Stimulated activated CD8-positive, alpha-beta memory T cell treated with anti-CD3 and anti-CD28 coated beads, Interleukin-4, amount 100 ng/mL, for 24 hours (primary cell): ENCODE measurements around the gene KANTR.
A peak's percentile ranks its signal among the peaks of the same experiment; 100 is the strongest.

Experiments used
- DNase-seq: peaks from one replicate; pipeline ENCODE4 v3.0.0-alpha.2; 2020; ENCODE audit warnings: low read depth

Gene KANTR, protein sequence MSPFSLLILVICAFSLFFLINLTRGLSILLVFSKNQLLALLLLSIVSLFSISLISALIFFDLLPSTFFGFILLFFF

DNA sequence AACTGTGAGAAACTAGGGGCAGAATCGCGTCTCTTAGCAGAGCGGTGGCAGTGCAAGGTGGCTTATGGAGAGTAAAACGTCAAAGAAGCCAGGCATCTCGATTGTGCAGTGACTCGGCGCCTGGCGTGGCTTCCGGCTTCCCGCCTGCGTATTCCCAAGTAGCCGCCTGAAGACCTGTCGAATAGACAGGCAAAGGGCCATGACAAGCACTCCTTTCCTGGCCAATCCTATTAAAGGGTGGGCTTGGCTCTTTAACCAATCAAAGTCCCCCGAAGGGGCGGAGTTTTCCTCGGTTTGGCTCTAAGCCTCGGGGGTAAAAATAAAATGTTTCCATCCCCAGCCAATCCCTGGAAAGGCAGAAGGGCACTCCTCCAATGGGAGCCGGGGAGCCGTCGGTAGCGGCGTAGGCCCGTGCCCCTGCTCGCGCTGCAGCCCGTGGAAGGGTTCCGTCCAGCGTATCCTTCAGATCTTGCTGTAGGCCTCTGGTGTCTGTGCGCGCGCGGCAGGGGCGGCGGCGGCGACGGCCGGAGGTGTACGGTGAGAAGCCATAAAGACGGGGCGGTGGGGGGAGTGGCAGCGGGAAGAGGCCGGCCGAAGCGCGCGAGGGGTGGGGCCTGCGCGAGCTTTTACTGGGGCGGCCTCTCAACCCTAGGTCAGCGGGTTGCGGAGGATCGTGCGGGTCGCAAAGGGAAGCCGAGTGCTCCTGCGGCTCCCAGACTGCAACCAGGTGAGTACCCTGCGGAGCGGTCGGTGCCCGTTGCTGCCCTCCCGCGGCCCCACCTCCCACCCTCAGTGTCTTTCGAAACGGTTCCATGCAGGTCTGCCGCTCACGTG is at the start of gene KANTR:
Gene KANTR, plus strand, starts transcription at position 395 of the 834 bp plus-strand sequence. CDS start 30,131 bp downstream, outside the sequence.
- DNase-seq: peak; percentile 59

DNA sequence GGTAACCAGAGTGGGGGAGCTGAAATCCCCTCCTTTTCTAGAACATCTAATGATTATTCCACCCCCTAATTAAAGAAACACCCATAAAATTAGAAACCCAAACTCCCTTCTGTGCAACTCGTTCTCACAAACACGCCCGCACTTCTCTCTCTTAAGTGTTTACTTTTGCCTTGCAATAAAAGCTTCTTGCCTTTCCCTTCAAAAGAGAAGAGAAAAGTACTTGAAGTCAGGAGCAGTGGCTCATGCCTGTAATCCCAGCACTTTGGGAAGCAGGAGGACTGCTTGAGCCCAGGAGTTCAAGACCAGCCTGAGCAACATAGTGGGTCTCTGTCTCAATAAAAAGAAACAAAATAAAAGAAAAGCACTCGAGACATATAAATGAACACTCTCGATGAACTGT is 48.9 kb upstream of the KANTR start:
- no peak for DNase-seq

DNA sequence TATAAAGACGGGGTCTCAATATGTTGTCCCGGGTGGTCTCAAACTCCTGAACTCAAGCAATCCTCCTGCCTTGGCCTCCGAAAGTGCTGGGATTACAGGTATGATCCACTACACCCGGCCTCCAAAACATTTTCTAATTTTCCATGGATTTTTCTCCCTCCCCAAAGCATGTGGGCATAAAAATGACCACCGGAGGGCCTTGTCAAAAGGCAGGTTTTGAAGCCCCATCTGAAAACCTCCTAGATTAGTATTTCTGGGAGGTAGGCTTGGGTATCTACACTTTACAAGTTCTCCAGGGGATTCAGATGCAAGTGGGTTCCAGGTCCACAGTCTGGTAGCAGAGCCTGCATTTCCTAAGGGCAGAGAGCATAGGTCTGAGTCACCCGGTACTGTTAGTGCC is 46.7 kb upstream of the KANTR start:
- no peak for DNase-seq

DNA sequence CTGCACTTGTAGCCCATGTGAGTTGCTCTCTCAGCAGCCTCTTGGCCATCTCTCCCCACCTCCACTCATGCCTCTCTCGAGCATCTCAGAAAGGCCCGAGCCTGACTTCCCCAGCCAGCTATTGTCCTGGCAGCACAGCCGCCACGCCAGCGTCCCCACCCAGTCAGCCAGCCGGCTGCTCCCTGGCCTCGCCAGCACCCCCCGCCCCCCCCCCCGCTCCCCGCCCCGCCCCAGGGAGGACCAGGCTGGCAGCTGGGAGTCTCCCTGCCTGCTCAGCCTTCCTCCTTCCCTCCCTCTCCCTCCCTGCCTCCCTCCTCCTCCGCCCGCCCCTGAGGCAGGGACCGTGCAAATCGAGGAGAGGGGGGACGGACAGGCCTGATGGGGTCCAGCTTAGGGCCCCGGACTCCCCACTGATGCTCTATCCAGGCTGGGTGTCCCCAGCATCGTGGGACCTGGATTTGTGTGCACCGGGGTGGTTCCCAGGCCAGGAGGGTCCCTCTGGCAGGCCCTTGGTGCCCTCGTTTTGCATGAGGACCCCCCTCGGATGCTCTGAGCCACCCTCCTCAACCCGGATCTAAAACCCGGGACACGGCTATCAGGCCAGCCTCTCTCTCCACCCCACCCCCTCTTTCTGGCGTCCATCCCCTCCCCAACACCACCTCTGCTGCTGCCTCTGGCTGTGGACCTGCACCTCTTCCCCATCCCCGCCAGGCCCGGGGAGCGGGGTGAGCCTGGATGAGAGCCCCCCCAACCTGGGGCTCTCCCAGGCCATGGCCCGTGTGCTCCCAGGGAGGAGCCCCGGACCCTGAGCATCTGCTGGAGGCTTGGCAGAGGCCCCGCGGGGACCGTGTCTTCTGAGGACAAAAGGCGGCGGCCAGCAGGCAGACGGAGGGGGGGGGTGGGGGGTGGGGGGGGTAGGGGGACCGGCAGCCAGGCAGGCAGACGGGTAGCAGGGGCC is 45.5 kb upstream of the KANTR start, which contains the start of gene GPR173:
Gene GPR173, plus strand, starts transcription at position 621 of the 958 bp plus-strand sequence. CDS start 27,833 bp downstream, outside the sequence.
- no peak for DNase-seq

DNA sequence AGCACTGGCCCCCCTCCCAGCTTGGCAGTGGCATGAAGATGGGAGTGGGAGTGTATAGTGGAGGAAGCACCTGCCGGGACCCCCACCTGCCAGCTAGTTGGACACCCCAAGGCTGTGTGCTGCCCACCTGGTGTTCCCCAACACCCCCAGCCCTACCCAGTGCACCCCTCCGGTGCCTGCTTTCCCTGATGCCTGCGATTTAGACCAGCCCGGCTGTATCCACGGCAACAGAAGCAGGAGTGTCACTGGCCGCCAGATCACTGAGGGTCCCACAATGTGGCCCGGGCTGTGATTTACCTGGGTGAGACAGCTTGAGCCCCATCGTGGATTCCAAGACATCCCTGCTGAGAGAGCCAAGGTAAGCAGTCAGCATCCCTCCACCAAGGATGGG is 44.8 kb upstream of the KANTR start:
- DNase-seq: no peak

DNA sequence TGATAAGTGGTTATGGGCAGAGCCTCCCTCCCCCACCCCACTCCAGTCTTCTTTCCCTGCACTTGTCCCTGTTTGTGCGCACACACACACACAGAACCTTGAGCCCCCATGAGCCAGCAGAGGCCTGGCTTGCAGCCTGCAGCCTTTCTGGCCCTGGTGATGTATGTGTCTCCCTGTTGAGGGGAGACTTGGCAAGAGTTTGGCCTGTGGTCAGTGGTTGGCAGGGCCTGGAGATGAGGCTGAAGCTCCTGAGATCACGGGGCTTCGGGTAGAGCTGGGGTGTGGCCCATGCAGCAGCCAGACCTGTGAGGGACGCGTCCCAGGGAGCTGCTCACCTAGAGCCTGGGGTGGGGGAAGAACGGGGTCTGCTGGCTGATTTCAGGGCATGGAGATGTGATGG is 43.1 kb upstream of the KANTR start:
- no peak for DNase-seq

DNA sequence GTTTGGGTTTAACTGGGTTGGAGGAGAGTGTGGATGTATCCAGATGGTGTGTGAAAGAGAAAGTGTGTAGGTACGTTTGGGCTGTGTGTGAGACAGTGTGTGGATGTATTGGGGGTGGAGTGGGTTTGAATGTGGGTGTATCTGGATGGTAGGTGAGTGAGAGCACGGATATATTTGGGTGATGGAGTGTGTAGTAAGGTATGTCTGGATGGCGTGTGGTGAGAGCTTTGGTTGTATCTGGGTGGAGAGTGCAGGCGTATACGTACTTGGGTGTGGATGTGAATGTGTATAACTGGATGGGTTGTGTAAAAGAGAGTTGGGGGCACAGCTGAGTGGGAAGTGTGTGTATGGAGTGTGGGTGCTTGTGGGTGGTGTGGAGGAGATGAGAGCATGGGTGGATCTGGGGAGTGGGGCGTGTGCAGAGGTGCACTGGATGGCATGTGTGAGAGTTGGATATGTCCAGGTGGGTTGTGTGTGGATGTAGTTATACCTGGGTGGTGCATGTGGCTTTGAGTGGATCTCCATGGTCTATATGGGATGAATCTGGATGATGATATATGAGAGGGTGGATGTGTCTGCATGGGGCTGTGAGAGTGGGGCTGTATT is 38.6 kb upstream of the KANTR start:
- no peak for DNase-seq

DNA sequence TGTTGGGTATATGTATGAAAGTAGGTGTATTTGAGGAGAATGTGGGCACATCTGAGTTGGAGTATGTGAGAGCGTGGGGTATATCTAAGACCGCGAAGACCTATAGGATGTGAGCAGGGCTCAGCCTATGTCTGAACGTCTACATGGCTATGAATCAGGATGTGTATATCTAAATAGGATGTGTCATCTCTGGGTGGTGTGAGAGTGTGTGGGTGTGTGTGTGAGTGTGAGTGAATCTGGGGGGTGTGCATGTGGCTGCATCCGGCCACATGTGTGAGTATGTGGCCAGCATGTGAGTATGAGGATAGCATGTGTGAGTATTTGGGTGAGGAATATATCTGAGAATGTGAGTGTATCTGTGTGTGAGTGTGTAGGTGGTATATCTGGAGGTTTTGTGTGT is 37.6 kb upstream of the KANTR start:
- no peak for DNase-seq

DNA sequence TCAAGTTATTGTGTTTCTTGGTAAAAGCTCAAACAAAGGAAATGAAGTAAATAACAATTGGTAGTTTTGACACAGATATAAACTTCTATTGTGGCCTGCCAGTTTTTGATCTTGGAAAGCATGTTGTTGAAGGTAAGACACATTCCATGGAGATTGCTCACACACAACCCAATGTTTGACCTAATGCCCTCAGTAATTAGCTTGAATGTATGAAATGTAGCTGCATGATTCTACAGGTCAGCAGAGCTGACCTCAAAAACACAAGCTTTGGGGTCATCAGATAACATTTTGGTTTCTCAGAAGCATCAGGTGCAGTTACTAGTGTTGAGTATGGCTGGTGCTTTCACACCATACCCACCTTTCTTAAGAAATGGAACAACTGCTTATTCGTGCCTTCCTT is 28.8 kb upstream of the KANTR start:
- DNase-seq: no peak

DNA sequence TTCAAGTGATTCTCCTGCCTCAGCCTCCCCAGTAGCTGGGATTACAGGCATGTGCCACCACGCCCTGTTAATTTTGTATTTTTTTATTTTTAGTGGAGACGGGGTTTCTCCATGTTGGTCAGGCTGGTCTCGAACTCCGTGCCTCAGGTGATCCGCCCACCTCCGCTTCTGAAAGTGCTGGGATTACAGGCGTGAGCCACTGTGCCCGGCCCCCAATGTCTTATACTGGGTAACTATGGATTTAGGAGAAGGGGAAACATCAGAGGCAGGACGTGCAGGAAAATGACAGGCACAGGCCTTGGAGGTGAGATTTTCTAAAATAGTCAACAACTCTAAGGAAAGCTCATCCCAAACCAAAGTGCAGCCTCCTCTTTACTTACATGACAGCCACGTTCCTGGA is 22.9 kb upstream of the KANTR start:
- DNase-seq: no peak

DNA sequence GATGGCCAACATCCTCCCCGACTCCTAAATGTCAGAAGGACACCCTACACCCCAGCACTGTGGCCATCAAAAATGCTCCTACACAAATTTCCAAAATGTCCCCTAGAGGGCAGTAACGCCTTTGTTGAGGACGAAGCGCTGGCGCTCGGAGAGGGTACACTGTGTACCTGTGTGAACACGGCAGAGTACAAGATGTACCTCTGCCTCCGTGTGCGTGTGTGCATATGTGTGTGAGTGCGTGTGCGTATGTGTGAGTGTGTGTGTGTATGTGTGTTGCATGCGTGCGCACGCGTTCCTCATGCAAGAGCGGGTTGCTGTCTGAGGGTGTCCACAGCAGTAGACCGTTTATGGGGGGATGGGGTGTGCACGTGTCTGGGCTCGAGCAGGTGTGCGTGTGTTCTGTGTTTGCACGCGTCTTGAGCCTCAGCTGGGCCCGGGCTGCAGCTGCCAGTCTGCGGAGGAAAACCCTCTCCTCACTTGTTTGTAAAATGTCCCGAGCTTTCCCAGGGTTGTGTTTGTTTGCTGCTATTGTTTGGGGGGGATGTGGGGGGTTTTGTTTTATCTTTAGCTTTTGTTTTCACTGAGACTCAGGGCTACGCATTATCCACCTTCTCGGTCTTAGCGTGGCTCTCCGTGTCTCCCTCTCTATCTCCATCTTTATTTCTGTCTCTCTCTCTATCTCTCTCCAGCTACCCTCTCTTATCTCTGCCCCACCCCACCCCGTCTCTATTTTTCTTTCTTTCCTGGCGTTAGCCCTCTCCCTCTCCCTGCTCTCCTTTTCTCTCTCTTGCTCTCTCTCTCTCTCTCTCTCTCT is 22.1 kb upstream of the KANTR start:
- peak; percentile 27 for DNase-seq

DNA sequence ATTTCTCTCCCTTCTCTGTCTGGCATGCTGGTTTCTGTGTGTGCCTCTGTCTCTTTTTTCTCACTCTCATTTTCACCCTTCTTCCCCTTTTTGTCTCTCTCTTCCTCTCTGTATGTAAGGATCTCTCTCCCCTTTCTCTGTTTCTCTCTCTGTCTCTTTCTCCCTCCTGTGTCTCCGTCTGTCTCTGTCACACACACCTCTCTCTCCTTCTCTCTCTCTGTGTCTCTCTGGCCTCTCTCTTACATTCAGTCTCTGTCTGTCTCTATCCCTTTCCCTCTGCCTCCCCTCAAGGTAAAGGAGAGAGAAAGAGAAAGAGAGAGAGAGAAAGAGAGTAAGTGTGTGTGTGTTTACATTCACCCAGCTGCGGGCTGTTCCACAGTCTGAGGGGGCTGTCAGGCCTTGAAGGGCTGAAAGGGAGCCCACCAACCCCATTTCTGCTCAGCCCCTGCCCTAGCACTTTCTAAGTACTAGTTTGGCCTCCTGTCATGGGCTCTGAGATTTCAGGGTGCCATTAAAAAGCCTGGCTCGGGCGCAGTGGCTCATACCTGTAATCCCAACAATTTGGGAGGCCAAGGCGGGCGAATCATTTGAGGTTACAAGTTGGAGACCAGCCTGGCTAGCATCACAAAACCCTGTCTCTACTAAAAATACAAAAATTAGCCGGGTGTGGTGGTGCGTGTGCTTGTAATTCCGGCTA is 21.4 kb upstream of the KANTR start:
- no peak for DNase-seq

DNA sequence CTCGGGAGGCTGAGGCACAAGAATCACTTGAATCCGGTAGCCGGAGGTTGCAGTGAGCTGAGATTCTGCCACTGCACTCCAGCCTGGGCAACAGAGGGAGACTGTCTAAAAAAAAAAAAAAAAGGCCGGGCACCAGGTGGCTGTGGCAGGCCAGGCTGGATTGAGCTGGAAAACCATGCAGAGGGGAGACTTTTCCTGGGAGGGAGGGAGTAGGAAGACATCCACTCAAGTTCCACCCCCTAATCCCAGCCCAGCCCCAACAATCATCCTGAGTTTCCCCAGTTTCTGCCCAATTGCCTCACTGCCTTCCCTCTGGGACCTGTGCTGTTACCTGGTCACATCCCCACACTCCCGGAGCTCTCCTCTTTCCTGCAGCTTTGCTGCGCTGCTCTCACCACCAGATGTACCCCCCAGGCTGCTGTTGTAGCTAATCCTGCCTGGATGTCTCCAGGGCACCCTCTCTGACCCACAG is 20.8 kb upstream of the KANTR start:
- no peak for DNase-seq

DNA sequence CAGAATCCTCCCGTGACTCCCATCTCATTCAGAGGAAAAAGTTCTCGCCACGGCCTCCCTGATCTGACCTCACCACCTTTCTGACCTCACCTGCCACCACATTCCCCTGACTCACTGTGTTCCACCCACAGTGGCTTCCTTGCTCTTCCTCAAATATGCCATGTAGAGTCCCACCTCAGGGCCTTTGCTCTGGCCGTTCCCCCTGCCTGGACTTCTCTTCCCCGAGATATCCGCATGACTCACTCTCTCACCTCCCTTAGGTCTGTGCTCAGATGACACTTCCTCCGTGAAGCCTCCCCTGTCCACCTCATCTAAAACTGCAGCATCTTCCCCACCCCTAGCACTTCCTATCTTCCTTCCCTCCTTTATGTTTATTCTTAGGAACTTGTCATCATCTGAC is 18.9 kb upstream of the KANTR start:
- no peak for DNase-seq

DNA sequence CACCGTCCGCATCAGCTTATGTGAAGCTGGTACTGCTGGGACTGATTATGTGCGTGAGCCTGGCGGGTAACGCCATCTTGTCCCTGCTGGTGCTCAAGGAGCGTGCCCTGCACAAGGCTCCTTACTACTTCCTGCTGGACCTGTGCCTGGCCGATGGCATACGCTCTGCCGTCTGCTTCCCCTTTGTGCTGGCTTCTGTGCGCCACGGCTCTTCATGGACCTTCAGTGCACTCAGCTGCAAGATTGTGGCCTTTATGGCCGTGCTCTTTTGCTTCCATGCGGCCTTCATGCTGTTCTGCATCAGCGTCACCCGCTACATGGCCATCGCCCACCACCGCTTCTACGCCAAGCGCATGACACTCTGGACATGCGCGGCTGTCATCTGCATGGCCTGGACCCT is 17.3 kb upstream of the KANTR start:
- DNase-seq: no peak

DNA sequence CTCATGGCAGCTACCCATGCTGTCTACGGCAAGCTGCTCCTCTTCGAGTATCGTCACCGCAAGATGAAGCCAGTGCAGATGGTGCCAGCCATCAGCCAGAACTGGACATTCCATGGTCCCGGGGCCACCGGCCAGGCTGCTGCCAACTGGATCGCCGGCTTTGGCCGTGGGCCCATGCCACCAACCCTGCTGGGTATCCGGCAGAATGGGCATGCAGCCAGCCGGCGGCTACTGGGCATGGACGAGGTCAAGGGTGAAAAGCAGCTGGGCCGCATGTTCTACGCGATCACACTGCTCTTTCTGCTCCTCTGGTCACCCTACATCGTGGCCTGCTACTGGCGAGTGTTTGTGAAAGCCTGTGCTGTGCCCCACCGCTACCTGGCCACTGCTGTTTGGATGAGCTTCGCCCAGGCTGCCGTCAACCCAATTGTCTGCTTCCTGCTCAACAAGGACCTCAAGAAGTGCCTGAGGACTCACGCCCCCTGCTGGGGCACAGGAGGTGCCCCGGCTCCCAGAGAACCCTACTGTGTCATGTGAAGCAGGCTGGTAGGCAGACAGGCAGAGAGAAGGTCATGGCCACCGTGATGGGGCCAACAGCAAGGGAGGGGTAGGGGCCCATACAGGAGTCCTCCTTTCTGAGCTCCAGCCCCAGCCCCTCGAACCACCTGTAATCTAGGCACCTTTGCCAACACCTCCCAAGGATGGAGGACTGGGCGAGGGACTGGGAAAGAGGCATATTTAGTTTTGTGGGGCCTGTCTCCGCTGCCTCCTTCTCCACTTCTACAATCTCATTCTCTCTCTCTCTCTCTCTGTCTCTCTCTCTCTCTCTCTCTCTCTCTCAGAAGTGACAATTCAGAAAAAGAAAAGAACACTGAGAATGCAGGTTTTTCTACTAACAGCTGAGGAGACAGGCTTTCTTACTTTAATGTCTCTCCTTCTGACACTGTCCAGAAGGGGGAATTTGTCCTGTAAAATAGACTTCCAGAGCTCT is 16.4 kb upstream of the KANTR start:
- DNase-seq: no peak

DNA sequence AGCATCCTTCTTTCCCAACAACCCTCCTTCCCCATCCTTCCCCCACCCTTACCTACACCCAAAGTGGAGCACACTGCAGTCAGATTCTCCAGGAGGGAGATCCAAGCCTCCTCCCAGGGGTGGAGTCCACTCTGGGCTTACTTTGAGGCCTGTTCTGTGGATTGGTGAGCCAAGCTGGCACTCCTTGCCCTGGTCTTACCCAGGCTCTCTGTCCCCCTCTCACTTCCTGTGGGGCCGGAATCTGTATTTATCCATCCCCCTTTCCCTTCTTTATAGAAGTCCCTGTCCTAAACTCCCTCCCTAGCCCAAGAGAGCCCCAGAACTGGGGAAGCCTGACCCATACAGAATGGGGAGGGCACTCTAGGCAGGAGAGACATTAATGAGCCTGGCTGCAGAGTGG is 15.0 kb upstream of the KANTR start:
- DNase-seq: no peak

DNA sequence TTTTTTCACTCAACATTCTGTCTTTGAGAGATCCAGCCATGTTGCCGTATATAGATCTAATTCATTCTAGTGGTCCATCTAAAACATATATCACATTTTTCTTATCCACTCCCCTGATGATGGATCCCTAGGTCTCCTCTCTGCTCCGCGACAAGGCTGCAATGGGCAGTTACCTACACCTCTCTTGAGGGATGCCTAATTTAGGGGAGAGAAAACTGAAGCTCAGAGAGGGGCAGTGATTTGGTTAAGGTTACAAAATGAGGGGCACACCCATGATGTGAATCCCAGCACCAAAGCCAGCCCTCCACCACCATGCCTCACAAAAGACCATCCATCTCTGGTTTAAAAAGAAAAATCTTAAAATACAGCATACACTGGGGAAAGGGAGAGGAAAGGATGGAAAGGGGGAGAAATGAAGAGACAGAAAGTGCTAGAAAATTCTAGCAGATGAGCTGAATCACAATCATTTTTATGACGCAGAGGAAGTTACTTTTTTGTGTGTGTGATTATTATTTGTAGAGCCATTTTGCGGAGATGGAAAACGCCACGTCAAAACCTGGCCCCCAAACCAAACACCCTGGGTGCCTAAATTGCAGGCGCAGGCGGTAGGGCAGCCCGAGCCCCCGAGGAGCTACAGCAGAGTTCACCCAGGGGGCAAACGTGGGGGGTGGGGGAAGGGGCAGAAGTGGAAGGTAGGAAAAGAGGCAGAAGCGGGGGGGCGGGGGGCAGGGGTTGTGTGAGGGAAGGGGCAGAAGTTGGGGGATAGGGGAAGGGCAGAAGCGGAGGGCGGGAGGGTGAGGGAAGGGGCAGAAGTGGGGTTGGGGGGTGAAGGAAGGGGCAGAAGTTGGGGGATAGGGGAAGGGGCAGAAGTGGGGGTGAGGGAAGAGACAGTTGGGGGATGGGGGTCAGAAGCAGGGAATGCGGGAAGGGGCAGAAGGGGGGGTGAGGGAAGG is 13.0 kb upstream of the KANTR start:
- no peak for DNase-seq
